OCI-LY7 (cell line): ENCODE data around the gene PRRT4.

Source experiments
- CTCF ChIP-seq: fragments of 200-600 bp; sonication (generic); conservative IDR thresholded peaks from 2 replicates; pipeline ENCODE4 v1.5.1; 2014; ENCODE audit warnings: mild to moderate bottlenecking, antibody characterized with exemption, low read length, moderate library complexity, mixed read lengths
- EZH2phosphoT487 ChIP-seq: fragments of 200-600 bp; sonication (generic); IDR thresholded peaks from 2 replicates; pipeline ENCODE4 v1.6.1; 2018; ENCODE audit warnings: low read depth, borderline replicate concordance, mild to moderate bottlenecking, mixed run types, antibody characterized with exemption, low read length, moderate library complexity, mixed read lengths

- no peak for TF ChIP-seq CTCF
- no peak for TF ChIP-seq EZH2phosphoT487
Measured at GRCh38 chr7:128324368-128324680, 37.2 kb downstream of the PRRT4 start.
